RWPE1 (cell line): ENCODE measurements around the gene FLOT2.
"Not testable (repeated sequence)": the region's sequence is repeated elsewhere in the genome, so short reads cannot be mapped to it uniquely, and the experiment has no call there.

Source experiments
- CTCF ChIA-PET: fragments of 350-600 bp; sonication (Branson Sonifier 250); formaldehyde crosslinking; extraction: SDS; loops from one replicate; lab custom pipeline; 2021; lab: Yijun Ruan, JAX
- POLR2A ChIA-PET: fragments of 400-600 bp; formaldehyde crosslinking; extraction: SDS; loops from one replicate; lab custom pipeline; 2020; ENCODE audit warnings: antibody characterized with exemption; ENCODE audit not compliant: low non-redundant PET; lab: Yijun Ruan, JAX
- DNase-seq: peaks from one replicate; pipeline ENCODE4 v3.0.0; 2012; ENCODE audit warnings: low spot score
- H3K27ac ChIP-seq: fragments of 450-650 bp; 2 replicates; pipeline ENCODE4 v1.5.1; 2017
- TF ChIP-seq, protein P1 (sequence below): fragments of 450-650 bp; conservative IDR thresholded peaks from 2 replicates; pipeline ENCODE4 v1.5.1; 2017; ENCODE audit warnings: low read depth, mild to moderate bottlenecking

Gene FLOT2

DNA sequence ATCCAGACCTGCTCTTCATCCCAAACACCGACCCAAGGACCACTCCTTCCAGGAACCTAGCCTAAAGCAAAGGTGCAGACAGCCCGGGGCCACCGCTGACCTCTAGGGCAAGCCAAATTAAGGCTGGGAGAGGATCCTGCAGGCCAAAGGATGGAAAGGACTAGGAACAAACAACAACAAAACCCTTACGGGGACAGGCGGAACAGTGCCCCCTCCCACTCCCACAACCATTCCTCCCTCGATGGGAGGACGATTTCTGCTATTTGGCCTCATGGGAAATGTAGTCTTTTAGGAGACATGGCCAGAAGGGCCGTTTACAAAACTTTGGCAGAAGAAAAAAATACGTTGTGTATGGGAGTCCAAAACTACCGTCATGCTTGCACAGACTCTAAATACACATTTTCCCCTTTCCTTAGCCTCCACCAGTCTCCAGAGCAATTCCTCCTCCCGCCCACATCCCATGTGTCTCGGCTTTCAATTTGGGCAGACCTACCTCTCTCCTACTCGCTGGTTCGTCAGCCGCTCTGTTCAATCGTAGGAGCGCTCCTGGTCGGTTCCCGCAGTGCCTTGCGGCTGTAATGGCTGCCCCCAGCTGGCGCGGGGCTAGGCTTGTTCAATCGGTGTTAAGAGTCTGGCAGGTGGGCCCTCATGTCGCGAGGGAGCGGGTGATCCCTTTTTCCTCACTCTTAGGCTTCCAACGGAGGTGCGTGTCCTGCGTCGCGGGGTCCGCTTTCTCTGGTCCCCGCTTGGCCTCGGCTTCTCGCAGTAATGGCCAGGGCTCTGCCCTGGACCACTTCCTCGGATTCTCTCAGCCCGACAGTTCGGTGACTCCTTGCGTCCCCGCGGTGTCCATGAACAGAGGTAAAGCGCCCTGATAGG, 42.8 kb downstream of the FLOT2 start, which contains the start of gene ERAL1:
Gene ERAL1, plus strand, starts transcription at position 560 of the 879 bp plus-strand sequence. Its CDS starts 19 bp downstream, at position 579.
- DNase-seq = peak; percentile 89
- POLR2A ChIA-PET = no interaction called here
- TF ChIP-seq, protein P1, sequence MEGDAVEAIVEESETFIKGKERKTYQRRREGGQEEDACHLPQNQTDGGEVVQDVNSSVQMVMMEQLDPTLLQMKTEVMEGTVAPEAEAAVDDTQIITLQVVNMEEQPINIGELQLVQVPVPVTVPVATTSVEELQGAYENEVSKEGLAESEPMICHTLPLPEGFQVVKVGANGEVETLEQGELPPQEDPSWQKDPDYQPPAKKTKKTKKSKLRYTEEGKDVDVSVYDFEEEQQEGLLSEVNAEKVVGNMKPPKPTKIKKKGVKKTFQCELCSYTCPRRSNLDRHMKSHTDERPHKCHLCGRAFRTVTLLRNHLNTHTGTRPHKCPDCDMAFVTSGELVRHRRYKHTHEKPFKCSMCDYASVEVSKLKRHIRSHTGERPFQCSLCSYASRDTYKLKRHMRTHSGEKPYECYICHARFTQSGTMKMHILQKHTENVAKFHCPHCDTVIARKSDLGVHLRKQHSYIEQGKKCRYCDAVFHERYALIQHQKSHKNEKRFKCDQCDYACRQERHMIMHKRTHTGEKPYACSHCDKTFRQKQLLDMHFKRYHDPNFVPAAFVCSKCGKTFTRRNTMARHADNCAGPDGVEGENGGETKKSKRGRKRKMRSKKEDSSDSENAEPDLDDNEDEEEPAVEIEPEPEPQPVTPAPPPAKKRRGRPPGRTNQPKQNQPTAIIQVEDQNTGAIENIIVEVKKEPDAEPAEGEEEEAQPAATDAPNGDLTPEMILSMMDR = no peak
- CTCF ChIA-PET = interaction anchor here (0.7 kb wide), 1 partner anchor 109 kb away, joined by 4 read pairs; no protein-coding TSS in a partner anchor
- peak within 1 kb of the TSS; percentile 79 for H3K27ac ChIP-seq

DNA sequence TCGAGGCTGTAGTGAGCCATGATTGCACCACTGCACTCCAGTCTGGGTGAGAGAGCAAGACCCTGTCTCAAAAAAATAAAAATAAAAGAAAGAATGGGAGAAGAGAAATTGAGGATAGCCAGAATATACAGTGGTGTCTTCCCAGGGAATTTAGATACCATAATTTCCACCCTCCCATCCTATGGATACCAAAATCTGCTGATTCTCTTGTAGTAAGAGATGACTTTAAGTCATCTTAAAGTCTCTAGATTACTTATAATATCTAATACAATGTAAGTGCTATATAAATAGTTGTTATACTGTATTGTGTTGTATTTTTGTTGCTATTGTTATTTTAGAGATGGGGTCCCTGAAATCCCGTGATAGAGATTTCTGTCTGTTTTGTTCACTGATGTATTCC, 44.2 kb downstream of the FLOT2 start:
- POLR2A ChIA-PET = interaction anchor here (0.7 kb wide), 1 partner anchor 141 kb away, joined by 4 read pairs; no protein-coding TSS in a partner anchor
- DNase-seq = no peak
- CTCF ChIA-PET = no interaction called here
- TF ChIP-seq, protein P1 = no peak
- H3K27ac ChIP-seq = no peak overlapping the region

DNA sequence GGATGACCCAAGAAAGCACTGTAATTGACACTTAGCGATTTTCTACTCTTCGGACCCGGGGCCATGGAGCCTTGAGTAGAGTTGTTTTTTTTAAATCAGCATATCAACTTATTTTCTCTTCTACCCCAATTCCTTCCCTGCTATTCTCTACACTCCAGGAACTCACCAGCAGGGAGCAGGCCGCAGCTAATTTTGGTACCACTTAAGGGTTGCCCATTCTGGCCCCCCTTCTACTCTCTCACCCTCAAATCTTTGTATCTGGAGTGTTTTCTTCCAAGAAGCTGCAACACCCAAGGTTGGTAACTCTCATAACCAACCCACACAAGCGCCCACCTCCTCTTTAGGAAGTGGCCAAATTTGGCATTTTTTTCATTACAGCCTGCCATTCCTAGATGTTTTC, 48.3 kb downstream of the FLOT2 start:
- POLR2A ChIA-PET = no interaction called here
- DNase-seq = no peak
- no peak overlapping the region for H3K27ac ChIP-seq
- CTCF ChIA-PET = interaction anchor here (0.6 to 1.3 kb wide), 5 partner anchors 22 to 520 kb away, joined by 3 to 4 read pairs (median 4); no protein-coding TSS in a partner anchor
- TF ChIP-seq, protein P1 = no peak

DNA sequence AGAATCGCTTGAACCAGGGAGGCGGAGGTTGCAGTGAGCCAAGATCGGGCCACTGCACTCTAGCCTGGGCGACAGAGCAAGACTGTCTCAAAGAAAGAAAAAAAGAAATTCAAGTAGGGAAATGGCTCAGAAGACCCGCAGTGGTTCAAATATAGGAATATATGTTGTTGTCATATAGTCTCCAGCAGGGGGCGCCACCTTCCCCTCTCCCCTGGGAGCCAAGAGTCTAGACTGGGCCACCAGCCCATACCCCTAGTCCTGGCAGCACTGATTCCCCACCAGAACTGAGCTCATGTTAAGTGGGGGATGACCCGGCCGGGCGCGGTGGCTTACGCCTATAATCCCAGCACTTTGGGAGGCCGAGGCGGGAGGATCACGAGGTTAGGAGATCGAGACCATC, 48.9 kb downstream of the FLOT2 start:
- H3K27ac ChIP-seq, DNase-seq, POLR2A ChIA-PET: not testable (repeated sequence)
- CTCF ChIA-PET = interaction anchor here (0.7 to 1.3 kb wide), 2 partner anchors 30 to 84 kb away, joined by 4 read pairs; no protein-coding TSS in a partner anchor
- TF ChIP-seq, protein P1 = peak; percentile 29

DNA sequence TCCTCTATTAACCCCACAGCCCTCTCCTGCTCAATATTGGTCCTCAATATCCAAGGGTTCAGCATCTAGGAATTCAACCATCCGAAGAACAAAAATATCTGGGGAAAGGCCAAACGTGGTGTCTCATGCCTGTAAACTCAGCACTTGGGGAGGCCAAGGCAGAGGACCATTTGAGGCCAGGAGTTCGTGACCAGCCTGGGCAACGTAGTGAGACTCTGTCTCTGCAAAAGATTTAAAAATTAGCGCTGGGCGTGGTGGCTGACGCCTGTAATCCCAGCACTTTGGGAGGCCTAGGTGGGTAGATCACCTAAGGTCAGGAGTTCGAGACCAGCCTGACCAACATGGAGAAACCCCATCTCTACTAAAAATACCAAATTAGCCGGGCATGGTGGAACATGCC, 50.8 kb downstream of the FLOT2 start:
- H3K27ac ChIP-seq = peak overlapping the region; percentile 23; the same call in 1 of the 2 replicates
- POLR2A ChIA-PET, DNase-seq: not testable (repeated sequence)
- CTCF ChIA-PET = interaction anchor here (0.7 kb wide), 1 partner anchor 15 kb away, joined by 5 read pairs; no protein-coding TSS in a partner anchor

DNA sequence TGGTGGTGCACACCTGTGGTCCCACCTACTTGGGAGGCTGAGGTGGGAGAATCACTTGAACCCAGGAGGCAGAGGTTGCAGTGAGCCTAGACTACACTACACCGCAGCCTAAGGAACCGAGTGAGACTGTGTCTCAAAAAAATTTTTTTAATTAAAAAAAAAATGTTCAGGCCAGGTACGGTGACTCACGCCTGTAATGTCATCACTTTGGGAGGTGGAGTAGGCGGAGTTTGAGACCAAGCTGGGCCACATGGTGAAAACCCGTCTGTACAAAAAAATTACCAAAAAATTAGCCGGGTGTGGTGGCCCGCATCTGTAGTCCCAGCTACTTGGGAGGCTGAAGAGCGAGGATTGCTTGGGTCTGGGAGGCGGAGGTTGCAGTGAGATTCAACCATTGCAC, 51.3 kb downstream of the FLOT2 start:
- ChIA-PET POLR2A (no interaction called here), CTCF (interaction anchor here (0.7 kb wide), 2 partner anchors 14 to 82 kb away, joined by 3 to 5 read pairs; no protein-coding TSS in a partner anchor)
- no peak for DNase-seq
- H3K27ac ChIP-seq = peak overlapping the region; percentile 23; the same call in 1 of the 2 replicates
- TF ChIP-seq, protein P1 = no peak
